ENCODE data around the gene TUBGCP5.
"Not testable (repeated sequence)": the region's sequence is repeated elsewhere in the genome, so short reads cannot be mapped to it uniquely, and the experiment has no call there.

The TUBGCP5 gene

DNA sequence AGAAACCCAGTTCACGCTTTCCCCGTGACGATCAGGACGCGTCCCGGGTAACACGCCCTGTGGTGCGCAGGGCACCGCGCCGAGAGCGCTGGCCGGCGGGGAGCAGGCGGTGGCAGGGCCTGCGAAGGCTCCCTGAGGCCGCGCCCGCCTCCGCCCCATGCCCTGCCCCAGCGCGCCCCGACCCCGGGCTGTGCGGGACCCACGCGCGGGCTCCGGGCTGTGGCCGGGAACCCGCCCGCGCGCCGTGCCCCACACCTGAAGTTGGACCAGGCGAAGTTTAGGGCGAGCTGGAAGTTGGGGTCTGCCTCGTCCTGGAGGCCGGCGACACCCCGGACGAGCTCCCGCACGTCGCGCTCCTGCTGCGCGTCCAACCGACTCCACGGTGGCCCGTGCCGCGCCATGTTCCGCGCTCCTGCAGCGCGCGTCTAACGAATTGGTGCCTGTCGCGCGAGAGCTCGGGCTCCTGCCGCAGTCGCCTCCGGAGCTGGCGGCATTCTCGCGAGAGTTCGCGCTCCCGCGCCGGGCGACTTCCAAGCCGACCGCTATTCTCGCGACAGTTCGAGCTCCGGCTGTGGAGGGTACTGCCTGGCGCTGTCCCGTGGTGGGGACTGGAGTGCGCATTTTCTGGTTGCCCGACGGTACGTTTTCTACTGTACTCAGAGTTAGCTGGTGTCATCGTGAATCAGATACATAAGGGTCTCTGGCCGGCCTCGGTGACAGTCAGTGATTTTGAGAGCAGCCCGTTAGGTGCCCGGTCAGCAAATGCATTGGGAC is at the start of gene TUBGCP5:
TSS of gene TUBGCP5 (minus strand) at position 427 of the 774 bp plus-strand sequence. CDS start at position 401, 26 bp downstream.
- DNase-seq: peak; percentile 71

DNA sequence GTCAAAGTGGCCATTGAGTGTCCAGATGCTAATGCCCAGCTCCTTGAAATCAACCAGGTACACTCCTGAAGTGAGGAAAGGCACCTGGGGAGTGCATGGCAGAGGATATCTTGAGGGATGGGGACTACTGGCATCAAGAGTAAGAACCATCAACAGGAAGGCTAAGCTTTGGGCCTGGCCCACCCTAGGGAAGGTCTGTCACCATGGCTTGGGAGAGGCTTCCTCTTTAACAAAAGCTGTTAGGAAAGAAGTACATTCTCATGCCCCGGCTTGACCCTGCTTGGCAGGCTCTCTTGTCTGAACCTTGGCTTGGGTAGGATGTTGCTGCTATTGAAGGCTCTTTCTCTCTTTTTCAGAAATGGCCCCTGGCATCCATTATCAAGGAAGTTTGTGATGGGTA is 43.7 kb upstream of the TUBGCP5 start:
- DNase-seq: no peak

DNA sequence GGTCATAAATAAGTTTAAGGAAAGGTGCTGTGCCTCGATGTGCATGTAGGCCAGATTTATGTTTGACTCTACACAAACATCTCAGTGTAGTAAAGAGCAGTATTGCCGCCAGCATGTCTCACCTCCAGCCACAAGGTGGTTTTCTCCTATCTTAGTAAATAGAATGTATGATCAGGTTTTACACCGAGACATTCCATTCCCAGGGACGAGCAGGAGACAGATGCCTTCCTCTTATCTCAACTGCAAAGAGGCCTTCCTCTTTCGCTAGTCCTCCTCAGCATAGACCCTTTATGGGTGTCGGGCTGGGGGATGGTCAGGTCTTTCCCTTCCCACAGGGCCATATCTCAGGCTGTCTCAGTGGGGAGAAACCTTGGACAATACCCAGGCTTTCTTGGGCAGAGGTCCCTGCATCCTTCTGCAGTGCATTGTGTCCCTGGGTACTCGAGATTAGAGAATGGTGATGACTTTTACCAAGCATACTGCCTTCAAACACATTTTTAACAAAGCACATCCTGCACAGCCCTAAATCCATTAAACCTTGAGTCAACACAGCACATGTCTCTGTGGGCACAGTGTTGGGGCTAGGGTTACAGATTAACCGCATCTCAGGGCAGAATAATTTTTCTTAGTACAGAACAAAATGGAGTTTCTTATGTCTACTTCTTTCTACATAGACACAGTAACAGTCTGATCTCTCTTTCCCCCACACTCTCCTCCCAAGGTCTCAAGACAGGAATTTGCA is 42.8 kb upstream of the TUBGCP5 start:
- not testable (repeated sequence) for DNase-seq

- DNase-seq: no peak
These were observed 41.9 kb upstream of the TUBGCP5 start for GRCh38 chr15:23081271-23081670.

DNA sequence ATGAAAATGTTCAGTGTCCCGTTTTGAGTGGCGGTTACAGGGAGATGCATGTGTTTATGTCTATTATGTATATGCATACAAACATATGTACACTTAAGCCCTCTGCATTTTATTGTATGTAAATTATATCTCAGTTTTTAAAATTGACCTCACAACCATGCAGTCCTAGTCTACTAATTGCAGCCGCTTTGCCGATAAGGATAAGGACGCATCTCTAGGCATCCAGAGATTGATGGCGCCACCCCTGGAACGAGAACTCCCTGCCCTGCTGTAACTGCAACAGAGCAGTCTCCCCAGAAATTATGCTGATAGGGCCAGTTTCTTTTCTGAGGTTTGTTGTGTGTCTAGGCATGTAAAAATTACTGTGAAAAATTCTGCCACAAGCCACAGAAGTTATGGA is 40.4 kb upstream of the TUBGCP5 start:
- no peak for DNase-seq

DNA sequence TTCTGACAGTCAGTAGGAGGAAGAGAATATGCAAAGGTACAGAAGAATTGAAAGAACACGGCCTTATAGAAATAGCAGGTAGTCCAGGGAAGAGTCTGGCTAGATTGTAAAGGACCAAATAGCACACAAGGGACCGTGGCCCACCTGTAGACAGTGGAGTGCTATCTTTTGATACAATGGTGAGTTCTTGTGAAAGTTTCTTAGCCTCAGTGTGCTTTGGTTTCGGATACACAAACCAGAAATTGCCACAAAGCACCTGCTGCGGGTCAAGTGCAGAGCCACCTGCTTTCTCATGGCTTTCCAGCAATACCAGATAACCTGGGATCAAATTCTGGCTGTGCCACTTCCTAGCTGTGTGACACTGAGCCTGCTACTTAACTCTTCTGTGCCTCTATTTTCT is 36.6 kb upstream of the TUBGCP5 start:
- no peak for DNase-seq

- DNase-seq: no peak
These were observed 35.3 kb upstream of the TUBGCP5 start for GRCh38 chr15:23074684-23075083.

- no peak for DNase-seq
These were observed 34.7 kb upstream of the TUBGCP5 start for GRCh38 chr15:23073890-23074646.

GRCh38 chr15:23072633-23073032 is 33.3 kb upstream of the TUBGCP5 start:
- DNase-seq: no peak

- no peak for DNase-seq
These were observed 30.3 kb upstream of the TUBGCP5 start for GRCh38 chr15:23069496-23070166.

GRCh38 chr15:23067416-23067815 is 28.0 kb upstream of the TUBGCP5 start:
- DNase-seq: no peak

- no peak for DNase-seq
These were observed 26.5 kb upstream of the TUBGCP5 start for GRCh38 chr15:23065836-23066235.

DNA sequence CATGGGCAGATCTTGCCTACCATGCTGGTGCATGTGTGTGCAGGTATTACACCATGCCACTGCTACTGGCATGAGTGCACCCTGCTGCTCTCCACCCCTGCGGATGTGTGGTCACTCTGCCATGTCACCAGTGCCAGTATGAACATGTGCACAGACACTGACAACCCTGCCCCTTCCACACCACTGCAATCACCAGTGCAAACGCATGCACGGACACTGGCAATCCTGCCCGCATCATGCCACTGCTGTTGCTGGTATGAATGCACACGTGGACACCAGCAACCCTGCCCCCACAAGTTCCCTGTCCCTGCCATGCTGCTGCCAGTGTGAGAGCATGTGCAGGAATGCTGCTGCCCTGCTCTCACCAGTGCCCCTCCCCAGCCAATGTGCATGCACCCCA is 24.8 kb upstream of the TUBGCP5 start:
- no peak for DNase-seq

DNA sequence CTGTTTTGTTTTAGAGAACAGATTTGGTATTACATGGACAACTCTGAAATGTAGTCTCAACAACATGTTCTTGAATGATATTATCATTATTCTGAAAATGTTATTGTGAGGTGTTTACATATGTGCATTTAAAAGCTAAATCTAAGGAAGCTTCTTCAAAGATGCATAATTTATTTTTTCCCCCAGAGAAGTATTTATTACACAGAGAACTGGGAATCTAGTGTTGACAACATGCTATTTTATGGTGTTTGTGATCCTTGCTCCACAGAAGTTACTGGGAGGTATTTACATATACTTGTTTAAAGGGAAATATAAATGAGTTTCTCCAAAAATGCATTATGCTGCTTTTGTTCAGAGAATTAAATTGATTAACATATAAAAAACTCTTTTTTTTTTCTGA is 18.3 kb upstream of the TUBGCP5 start:
- DNase-seq: no peak

DNA sequence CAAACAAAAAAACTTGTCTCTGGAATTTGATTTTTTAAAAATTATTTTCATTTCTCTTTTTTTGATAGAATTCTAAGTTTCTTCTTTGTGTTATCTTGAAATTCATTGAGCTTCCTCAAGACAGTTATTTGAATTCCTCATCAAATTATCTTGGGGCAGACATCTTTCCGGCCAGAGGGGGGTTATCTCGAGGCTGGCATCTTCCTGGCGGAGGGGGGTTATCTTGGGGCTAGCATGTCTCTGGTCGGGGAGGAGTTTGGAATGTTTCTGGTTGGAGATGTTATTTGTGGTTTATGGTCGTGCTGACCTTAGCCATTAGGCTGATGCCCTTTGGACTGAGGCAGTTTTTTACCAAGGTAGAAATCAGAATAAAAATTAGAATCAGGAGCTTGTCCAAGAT is 15.9 kb upstream of the TUBGCP5 start:
- DNase-seq: no peak

GRCh38 chr15:23052522-23052921 is 13.2 kb upstream of the TUBGCP5 start:
- no peak for DNase-seq

GRCh38 chr15:23050708-23051107 is 11.3 kb upstream of the TUBGCP5 start:
- peak in 1 of 2 experiments; percentile 0 for DNase-seq

DNA sequence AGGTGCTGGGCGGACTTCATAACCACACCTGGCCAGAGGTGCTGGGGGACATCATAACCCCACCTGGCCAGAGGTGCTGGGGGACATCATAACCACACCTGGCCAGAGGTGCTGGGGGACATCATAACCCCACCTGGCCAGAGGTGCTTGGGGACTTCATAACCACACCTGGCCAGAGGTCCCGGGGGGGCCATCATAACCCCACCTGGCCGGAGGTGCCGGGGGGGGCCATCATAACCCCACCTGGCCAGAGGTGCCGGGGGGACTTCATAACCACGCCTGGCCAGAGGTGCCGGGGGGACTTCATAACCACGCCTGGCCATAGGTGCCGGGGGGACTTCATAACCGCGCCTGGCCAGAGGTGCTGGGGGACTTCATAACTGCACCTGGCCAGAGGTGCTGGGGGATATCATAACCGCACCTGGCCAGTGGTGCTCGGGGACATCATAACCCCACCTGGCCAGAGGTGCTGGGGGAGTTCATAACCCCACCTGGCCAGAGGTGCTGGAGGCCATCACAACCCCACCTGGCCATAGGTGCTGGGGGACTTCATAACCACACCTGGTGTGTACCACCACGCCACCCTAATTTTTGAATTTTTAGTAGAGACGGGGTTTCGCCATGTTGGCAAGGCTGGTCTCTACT is 10.7 kb upstream of the TUBGCP5 start:
- no peak for DNase-seq

GRCh38 chr15:23048572-23049282 is 9.4 kb upstream of the TUBGCP5 start:
- DNase-seq: not testable (repeated sequence)

GRCh38 chr15:23043987-23044386 is 4.6 kb upstream of the TUBGCP5 start:
- not testable (repeated sequence) for DNase-seq

- not testable (repeated sequence) for DNase-seq
These were observed 4.2 kb upstream of the TUBGCP5 start for GRCh38 chr15:23043535-23043934.

DNA sequence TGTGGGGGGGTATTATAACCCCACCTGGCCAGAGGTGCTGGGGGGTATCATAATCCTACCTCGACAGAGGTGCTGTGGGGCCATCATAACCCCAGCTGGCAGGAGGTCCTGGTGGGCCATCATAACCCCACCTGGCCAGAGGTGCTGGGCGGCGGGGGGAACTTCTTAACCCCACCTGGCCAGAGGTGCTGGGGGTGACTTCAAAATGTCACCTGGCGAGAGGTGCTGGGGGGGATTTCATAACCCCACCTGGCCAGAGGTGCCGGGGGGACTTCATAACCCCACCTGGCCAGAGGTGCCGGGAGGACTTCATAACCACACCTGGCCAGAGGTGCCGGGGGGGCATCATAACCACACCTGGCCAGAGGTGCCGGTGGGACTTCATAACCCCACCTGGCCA is 2.4 kb upstream of the TUBGCP5 start:
- DNase-seq: not testable (repeated sequence)

Measured in Kasumi-1 (cell line).